Tibial nerve (tissue), 4 donors: ENCODE measurements around the gene SPATS2. TPM values are rescaled to one million over a fixed set of nuclear protein-coding genes. Genes with fewer than 3 reads are reported as not detected.
"Not testable (repeated sequence)": the region's sequence is repeated elsewhere in the genome, so short reads cannot be mapped to it uniquely, and the experiment has no call there.

Experiments used
- DNase-seq, 2 donors: peaks; one replicate each; pipeline ENCODE4 v3.0.0-alpha.2; 2019; ENCODE audit warnings: low spot score in 2 of 2
- H3K27ac ChIP-seq, 4 donors: fragments of 200-600 bp; sonication (generic) in 3 of 4; one replicate each; pipeline ENCODE4 v1.5.1; 2017 to 2019; ENCODE audit warnings: mild to moderate bottlenecking in 1 of 4
- H3K27me3 ChIP-seq, 2 donors: fragments of 200-600 bp; sonication (generic) in 1 of 2; one replicate each; pipeline versions ENCODE4 v1.5.1 to v1.6.0; 2017 to 2019
- H3K36me3 ChIP-seq, 3 donors: fragments of 200-600 bp; sonication (generic); one replicate each; pipeline ENCODE4 v1.5.1; 2018 to 2019
- H3K4me1 ChIP-seq, 4 donors: fragments of 200-600 bp; sonication (generic) in 3 of 4; one replicate each; pipeline ENCODE4 v1.5.1; 2017 to 2019
- H3K4me3 ChIP-seq, 4 donors: fragments of 200-600 bp; sonication (generic) in 3 of 4; one replicate each; pipeline ENCODE4 v1.5.1; 2017 to 2019; ENCODE audit warnings: mild to moderate bottlenecking in 1 of 4, moderate library complexity in 1 of 4
- H3K9me3 ChIP-seq, 4 donors: fragments of 200-600 bp; sonication (generic) in 3 of 4; one replicate each; pipeline ENCODE4 v1.5.1; 2017 to 2019
- CTCF ChIP-seq, 5 experiments: fragments of 200-600 bp in 3 of 5; fragments of 450-650 bp in 2 of 5; sonication (generic) in 3 of 5; IDR thresholded peaks; one replicate each; pipeline ENCODE4 v1.5.1; 2016 to 2019; ENCODE audit warnings: antibody characterized with exemption in 5 of 5, mild to moderate bottlenecking in 3 of 5, moderate library complexity in 2 of 5
- EP300 ChIP-seq, 2 donors: sonication (generic); formaldehyde crosslinking; IDR thresholded peaks; one replicate each; pipeline ENCODE4 v1.6.1; 2017; ENCODE audit warnings: antibody characterized with exemption in 2 of 2, mild to moderate bottlenecking in 1 of 2
- POLR2A ChIP-seq, 2 donors: fragments of 450-650 bp; IDR thresholded peaks; one replicate each; pipeline ENCODE4 v1.6.1; 2017; ENCODE audit warnings: antibody characterized with exemption in 2 of 2, mild to moderate bottlenecking in 2 of 2, moderate library complexity in 2 of 2
- WGBS, 2 donors: methylation state at CpG; one replicate each; pipeline ENCODE4 v1.1.5; 2018; 5-methylcytosine and 5-hydroxymethylcytosine counted together
- total RNA-seq, 4 donors: library from RNA; depleted of rRNA; stranded (reverse); fragments of >200 nt; gene quantifications; one replicate each; pipeline ENCODE4 v1.1.0, GENCODE V29; 2016

The SPATS2 gene
- total RNA-seq, 4 donors from 2014 or later = 5.9 to 14.7 (median 9.8) TPM

- no peaks in the 10 kb centered on the region for H3K9me3 ChIP-seq
- TF ChIP-seq POLR2A (IDR thresholded peaks at IDR 0.05) = no peak
- no peak for TF ChIP-seq CTCF (IDR thresholded peaks at IDR 0.05)
- peaks cover under 1 to 9% of the 10 kb centered on the region in 2 donors for H3K27me3 ChIP-seq
- peaks cover 0 to 2% (median 0%) of the 10 kb centered on the region in 4 donors for H3K4me1 ChIP-seq
- no peak overlapping the region for H3K27ac ChIP-seq
- WGBS, 2 donors = 69 to 74% methylated on average over 2 of the region's 2 CpGs
- H3K36me3 ChIP-seq = peaks cover 0 to 11% (median 0%) of the 10 kb centered on the region in 3 donors
- H3K4me3 ChIP-seq = no peak overlapping the region
- DNase-seq = no peak
Observed at GRCh38 chr12:49531745-49532144, 164.5 kb downstream of the SPATS2 start.

- no peaks in the 10 kb centered on the region for H3K36me3 ChIP-seq
- 87 to 89% methylated on average over 10 of the region's 10 CpGs for WGBS, 2 donors
- H3K4me1 ChIP-seq = peaks cover 0 to 16% (median 8%) of the 10 kb centered on the region in 4 donors
- no peak overlapping the region for H3K27ac ChIP-seq
- H3K27me3 ChIP-seq = peaks cover 2 to 25% of the 10 kb centered on the region in 2 donors
- DNase-seq = no peak
- no peak for TF ChIP-seq CTCF (IDR thresholded peaks at IDR 0.05)
- no peak for TF ChIP-seq EP300 (IDR thresholded peaks at IDR 0.05)
- TF ChIP-seq POLR2A (IDR thresholded peaks at IDR 0.05) = no peak
- H3K4me3 ChIP-seq = no peak overlapping the region
- H3K9me3 ChIP-seq = no peaks in the 10 kb centered on the region
Observed at GRCh38 chr12:49533331-49533730, 166.1 kb downstream of the SPATS2 start.

- WGBS, 2 donors = 91 to 96% methylated on average over 5 of the region's 5 CpGs
- Histone ChIP-seq H3K4me1 (peaks cover 0 to 22% (median 13%) of the 10 kb centered on the region in 4 donors), H3K27me3 (peaks cover 2 to 30% of the 10 kb centered on the region in 2 donors)
- H3K4me3 ChIP-seq, H3K27ac ChIP-seq, H3K36me3 ChIP-seq, DNase-seq, H3K9me3 ChIP-seq: not testable (repeated sequence)
Observed at GRCh38 chr12:49534122-49534521, 166.9 kb downstream of the SPATS2 start.

- Histone ChIP-seq H3K27ac (no peak overlapping the region), H3K36me3 (no peaks in the 10 kb centered on the region), H3K4me1 (peaks cover 0 to 29% (median 13%) of the 10 kb centered on the region in 4 donors), H3K9me3 (no peaks in the 10 kb centered on the region), H3K4me3 (no peak overlapping the region), H3K27me3 (peaks cover 2 to 37% of the 10 kb centered on the region in 2 donors)
- WGBS, 2 donors = 60 to 64% methylated on average over 13 of the region's 13 CpGs
- DNase-seq = no peak
- TF ChIP-seq POLR2A (IDR thresholded peaks at IDR 0.05) (no peak), EP300 (IDR thresholded peaks at IDR 0.05) (no peak), CTCF (IDR thresholded peaks at IDR 0.05) (no peak)
Observed at GRCh38 chr12:49534731-49535278, 167.5 kb downstream of the SPATS2 start.

GRCh38 chr12:49535921-49536525, 168.8 kb downstream of the SPATS2 start:
- TF ChIP-seq CTCF (IDR thresholded peaks at IDR 0.05) (no peak), EP300 (IDR thresholded peaks at IDR 0.05) (no peak), POLR2A (IDR thresholded peaks at IDR 0.05) (no peak)
- Histone ChIP-seq H3K4me1 (peaks cover 0 to 30% (median 13%) of the 10 kb centered on the region in 4 donors), H3K4me3 (no peak overlapping the region), H3K36me3 (no peaks in the 10 kb centered on the region), H3K27ac (no peak overlapping the region), H3K27me3 (peaks cover 2 to 45% of the 10 kb centered on the region in 2 donors), H3K9me3 (no peaks in the 10 kb centered on the region)
- no peak for DNase-seq
- WGBS, 2 donors = 77 to 84% methylated on average over 6 of the region's 6 CpGs
